ENCODE measurements around the gene FBN1. TPM values are rescaled to one million over a fixed set of nuclear protein-coding genes. Genes with fewer than 3 reads are reported as not detected.

Gene FBN1
- total and polyA plus RNA-seq, 7 donors: 7.7 to 40.6 (median 16.4) TPM

GRCh38 chr15:48400086-48400485 is 245.4 kb downstream of the FBN1 start:
- Histone ChIP-seq H3K4me1 (no peaks in the 10 kb centered on the region), H3K4me3 (no peak overlapping the region), H3K9me3 (no peaks in the 10 kb centered on the region), H3K36me3 (ENCODE audit: insufficient read depth in 1 of 2, low read depth in 1 of 2) (no peaks in the 10 kb centered on the region), H3K27ac (no peak overlapping the region), H3K27me3 (ENCODE audit: insufficient read depth in 3 of 3, low read length in 2 of 3) (no peaks in the 10 kb centered on the region)
- ATAC-seq (no peak), DNase-seq (no peak)
- 53 to 77% (median 54%) methylated on average over 2 of the region's 2 CpGs for WGBS, 3 donors
- intact Hi-C loops (cut with DNase I): no loop called here
- TF ChIP-seq, protein P1, sequence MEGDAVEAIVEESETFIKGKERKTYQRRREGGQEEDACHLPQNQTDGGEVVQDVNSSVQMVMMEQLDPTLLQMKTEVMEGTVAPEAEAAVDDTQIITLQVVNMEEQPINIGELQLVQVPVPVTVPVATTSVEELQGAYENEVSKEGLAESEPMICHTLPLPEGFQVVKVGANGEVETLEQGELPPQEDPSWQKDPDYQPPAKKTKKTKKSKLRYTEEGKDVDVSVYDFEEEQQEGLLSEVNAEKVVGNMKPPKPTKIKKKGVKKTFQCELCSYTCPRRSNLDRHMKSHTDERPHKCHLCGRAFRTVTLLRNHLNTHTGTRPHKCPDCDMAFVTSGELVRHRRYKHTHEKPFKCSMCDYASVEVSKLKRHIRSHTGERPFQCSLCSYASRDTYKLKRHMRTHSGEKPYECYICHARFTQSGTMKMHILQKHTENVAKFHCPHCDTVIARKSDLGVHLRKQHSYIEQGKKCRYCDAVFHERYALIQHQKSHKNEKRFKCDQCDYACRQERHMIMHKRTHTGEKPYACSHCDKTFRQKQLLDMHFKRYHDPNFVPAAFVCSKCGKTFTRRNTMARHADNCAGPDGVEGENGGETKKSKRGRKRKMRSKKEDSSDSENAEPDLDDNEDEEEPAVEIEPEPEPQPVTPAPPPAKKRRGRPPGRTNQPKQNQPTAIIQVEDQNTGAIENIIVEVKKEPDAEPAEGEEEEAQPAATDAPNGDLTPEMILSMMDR (IDR thresholded peaks at IDR 0.05): no peak

GRCh38 chr15:48397841-48398240 is 247.7 kb downstream of the FBN1 start:
- Histone ChIP-seq H3K4me3 (no peak overlapping the region), H3K9me3 (no peaks in the 10 kb centered on the region), H3K36me3 (ENCODE audit: insufficient read depth in 1 of 2, low read depth in 1 of 2) (no peaks in the 10 kb centered on the region), H3K27me3 (ENCODE audit: insufficient read depth in 3 of 3, low read length in 2 of 3) (no peaks in the 10 kb centered on the region), H3K4me1 (no peaks in the 10 kb centered on the region), H3K27ac (no peak overlapping the region)
- intact Hi-C loops (cut with DNase I): no loop called here
- TF ChIP-seq, protein P1 (IDR thresholded peaks at IDR 0.05): no peak
- peak; percentile 52 to 62 for DNase-seq
- 12 to 14% (median 13%) methylated on average over 5 of the region's 5 CpGs for WGBS, 3 donors
- no peak for ATAC-seq

DNA sequence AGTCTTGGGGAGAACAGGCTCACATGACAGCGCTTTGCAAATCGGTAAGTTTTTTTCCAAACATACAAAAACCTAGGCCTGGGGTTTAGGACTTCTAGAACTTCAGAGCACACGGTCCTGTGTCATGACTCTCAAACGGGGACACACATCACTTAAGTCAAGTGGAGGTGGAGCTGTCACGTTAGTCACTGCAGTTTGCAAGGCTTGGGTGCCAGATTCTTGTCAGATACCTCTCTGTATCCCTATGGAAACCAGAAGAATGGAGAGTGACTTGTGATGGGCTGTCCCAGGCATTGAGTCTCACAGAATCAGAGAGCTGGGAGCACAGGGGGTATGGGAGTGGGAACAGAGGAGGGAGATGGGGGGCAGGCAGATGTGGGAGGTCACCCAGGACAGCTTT is 249.5 kb downstream of the FBN1 start:
- DNase-seq: no peak
- TF ChIP-seq, protein P1 (IDR thresholded peaks at IDR 0.05): no peak
- no peak overlapping the region for H3K27ac ChIP-seq
- intact Hi-C loops (cut with DNase I): no loop called here
- no peaks in the 10 kb centered on the region for H3K9me3 ChIP-seq
- no peaks in the 10 kb centered on the region for H3K36me3 ChIP-seq (ENCODE audit: insufficient read depth in 1 of 2, low read depth in 1 of 2)
- no peaks in the 10 kb centered on the region for H3K4me1 ChIP-seq
- ATAC-seq: no peak
- WGBS, 3 donors: 38 to 65% (median 43%) methylated on average over 5 of the region's 5 CpGs
- no peaks in the 10 kb centered on the region for H3K27me3 ChIP-seq (ENCODE audit: insufficient read depth in 3 of 3, low read length in 2 of 3)
- H3K4me3 ChIP-seq: no peak overlapping the region

GRCh38 chr15:48395521-48396011 is 249.9 kb downstream of the FBN1 start:
- DNase-seq (peak; percentile 86 to 92), ATAC-seq (peak; percentile 48 to 76 (median 74))
- Histone ChIP-seq H3K4me3 (no peak overlapping the region), H3K9me3 (no peaks in the 10 kb centered on the region), H3K4me1 (no peaks in the 10 kb centered on the region), H3K27ac (no peak overlapping the region), H3K36me3 (ENCODE audit: insufficient read depth in 1 of 2, low read depth in 1 of 2) (no peaks in the 10 kb centered on the region), H3K27me3 (ENCODE audit: insufficient read depth in 3 of 3, low read length in 2 of 3) (no peaks in the 10 kb centered on the region)
- WGBS, 3 donors: 38 to 48% (median 39%) methylated on average over 5 of the region's 5 CpGs
- TF ChIP-seq, protein P1 (IDR thresholded peaks at IDR 0.05): no peak
- intact Hi-C loops (cut with DNase I): no loop called here

- no peak for DNase-seq
- no peak overlapping the region for H3K27ac ChIP-seq
- H3K4me1 ChIP-seq: no peaks in the 10 kb centered on the region
- intact Hi-C loops (cut with DNase I): no loop called here
- H3K9me3 ChIP-seq: no peaks in the 10 kb centered on the region
- TF ChIP-seq, protein P1 (IDR thresholded peaks at IDR 0.05): no peak
- no peak overlapping the region for H3K4me3 ChIP-seq
- ATAC-seq: no peak
- H3K36me3 ChIP-seq (ENCODE audit: insufficient read depth in 1 of 2, low read depth in 1 of 2): no peaks in the 10 kb centered on the region
- H3K27me3 ChIP-seq (ENCODE audit: insufficient read depth in 3 of 3, low read length in 2 of 3): no peaks in the 10 kb centered on the region
- 44 to 69% (median 46%) methylated on average over 4 of the region's 4 CpGs for WGBS, 3 donors
Measured at GRCh38 chr15:48394970-48395369, 250.5 kb downstream of the FBN1 start.
